ENCODE measurements around the gene IRF8.

IRF8 gene

DNA sequence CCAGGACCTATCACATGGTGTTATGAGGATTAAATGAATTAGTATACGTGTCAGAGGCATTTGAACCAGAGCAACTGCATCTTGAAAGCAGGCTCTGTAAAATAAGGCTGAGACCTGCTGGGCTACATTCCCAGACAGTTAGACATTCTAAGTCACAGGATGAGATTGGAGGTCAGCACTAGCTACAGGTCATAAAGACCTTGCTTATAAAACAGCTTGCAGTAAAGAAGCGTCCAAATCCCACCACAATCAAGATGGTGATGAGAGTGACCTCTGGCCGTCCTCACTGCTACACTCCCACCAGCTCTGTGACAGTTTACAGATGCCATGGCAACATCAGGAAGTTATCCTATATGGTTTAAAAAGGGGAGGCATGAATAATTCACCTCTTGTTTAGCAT is 71.8 kb downstream of the IRF8 start:
- DNase-seq: no peak
- intact Hi-C loops (cut with DNase I): no loop called here
